ENCODE data around the gene DDX1. TPM values are rescaled to one million over a fixed set of nuclear protein-coding genes. Genes with fewer than 3 reads are reported as not detected.

The DDX1 gene
- total and polyA plus RNA-seq, 2 donors (not counting 1 experiment from before 2014, with no cell fraction given), result 13.2 to 52.6 TPM

DNA sequence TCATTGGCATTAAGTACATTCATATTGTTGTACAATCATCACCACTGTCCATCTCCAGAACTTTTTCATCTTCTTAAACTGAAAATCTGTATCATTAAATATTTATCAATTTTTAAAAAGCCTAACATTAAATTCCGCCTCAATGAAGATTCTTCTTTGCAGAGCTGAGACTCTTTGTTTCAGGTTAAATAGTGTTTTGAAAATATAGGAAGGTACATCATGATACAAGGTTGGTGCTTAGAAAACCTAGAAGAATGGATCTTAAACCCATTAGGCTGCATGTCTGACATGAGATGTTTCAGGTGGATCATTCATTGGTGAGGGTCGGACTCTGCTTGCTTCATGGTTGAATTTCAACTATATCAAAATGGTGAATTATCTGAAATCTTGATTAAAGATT, 30.5 kb downstream of the DDX1 start:
- H3K9ac ChIP-seq (ENCODE audit: low read length), result no peak overlapping the region

DNA sequence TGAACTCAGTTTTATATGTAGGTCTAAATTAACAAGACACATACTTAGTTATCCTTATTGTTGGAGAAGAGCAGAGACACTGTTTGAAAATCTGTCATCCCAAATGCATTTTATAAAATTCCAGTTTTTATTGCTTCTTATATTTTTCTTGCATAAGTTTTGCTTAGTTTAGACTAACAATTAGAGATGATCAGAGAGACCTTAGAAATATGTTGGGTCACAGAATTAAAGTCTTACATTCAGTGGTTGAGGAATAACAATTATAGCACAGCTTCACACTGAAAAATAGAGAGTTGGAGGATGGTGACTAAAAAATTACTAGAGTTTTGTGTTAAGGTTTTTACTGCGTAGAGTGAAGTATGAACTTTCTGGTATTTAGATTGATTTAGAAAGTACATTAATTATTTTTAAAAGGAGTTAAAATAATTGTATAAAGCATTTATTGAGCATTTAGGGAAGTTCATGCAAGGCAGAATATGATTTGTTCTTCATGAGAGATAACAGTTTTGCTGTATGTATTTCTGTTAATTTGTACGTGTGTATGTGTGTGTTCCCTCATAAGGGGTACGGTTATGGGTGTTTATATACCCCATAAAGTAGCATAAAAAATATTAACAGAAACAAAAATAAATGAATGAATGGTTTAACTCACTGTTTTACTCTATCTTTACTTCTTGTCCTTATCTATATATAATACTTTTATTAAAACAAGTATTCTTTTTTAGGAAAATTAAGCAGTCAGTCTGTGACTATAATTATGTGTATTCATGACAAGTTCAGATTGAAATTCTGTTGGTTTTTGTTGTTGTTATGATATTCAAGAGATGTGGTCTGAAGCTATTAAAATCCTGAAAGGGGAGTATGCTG, 31.2 kb downstream of the DDX1 start:
- peaks cover 0 to 2% (median 0%) of the 10 kb centered on the region in 3 donors for H3K9me3 ChIP-seq (ENCODE audit: control extremely low read depth in 1 of 3, control insufficient read depth in 2 of 3, insufficient read depth in 1 of 3, low read length in 2 of 3)
- no peaks in the 10 kb centered on the region for H4K20me1 ChIP-seq (ENCODE audit: control insufficient read depth, insufficient read depth, low read length, poor library complexity, severe bottlenecking)
- H3K9ac ChIP-seq (ENCODE audit: low read length), result no peak overlapping the region
- no peak for TF ChIP-seq EZH2 (IDR thresholded peaks at IDR 0.05; ENCODE audit: borderline replicate concordance, insufficient read depth, low read depth, low read length, poor library complexity, severe bottlenecking)
- TF ChIP-seq, protein P1, sequence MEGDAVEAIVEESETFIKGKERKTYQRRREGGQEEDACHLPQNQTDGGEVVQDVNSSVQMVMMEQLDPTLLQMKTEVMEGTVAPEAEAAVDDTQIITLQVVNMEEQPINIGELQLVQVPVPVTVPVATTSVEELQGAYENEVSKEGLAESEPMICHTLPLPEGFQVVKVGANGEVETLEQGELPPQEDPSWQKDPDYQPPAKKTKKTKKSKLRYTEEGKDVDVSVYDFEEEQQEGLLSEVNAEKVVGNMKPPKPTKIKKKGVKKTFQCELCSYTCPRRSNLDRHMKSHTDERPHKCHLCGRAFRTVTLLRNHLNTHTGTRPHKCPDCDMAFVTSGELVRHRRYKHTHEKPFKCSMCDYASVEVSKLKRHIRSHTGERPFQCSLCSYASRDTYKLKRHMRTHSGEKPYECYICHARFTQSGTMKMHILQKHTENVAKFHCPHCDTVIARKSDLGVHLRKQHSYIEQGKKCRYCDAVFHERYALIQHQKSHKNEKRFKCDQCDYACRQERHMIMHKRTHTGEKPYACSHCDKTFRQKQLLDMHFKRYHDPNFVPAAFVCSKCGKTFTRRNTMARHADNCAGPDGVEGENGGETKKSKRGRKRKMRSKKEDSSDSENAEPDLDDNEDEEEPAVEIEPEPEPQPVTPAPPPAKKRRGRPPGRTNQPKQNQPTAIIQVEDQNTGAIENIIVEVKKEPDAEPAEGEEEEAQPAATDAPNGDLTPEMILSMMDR (IDR thresholded peaks at IDR 0.05), result no peak
- H3K27ac Mint-ChIP-seq, result no peak overlapping the region
- no peaks in the 10 kb centered on the region for H3K27me3 Mint-ChIP-seq
- intact Hi-C loops (cut with micrococcal nuclease), result no loop called here
- no peaks in the 10 kb centered on the region for H3K4me1 ChIP-seq (ENCODE audit: control insufficient read depth in 2 of 2, insufficient read depth in 2 of 2, low read length in 2 of 2)
- H2AFZ ChIP-seq (ENCODE audit: insufficient read depth, low read depth, low read length, poor library complexity, severe bottlenecking), result no peak overlapping the region
- H3K4me1 Mint-ChIP-seq, result no peaks in the 10 kb centered on the region
- H3K4me3 Mint-ChIP-seq, result no peak overlapping the region
- H3K4me3 ChIP-seq (ENCODE audit: control extremely low read depth in 1 of 5, extremely low read depth in 1 of 5, insufficient read depth in 1 of 5, low read depth in 2 of 5, low read length in 4 of 5), result no peak overlapping the region
- no peak for DNase-seq
- no peaks in the 10 kb centered on the region for H3K27me3 ChIP-seq (replicated peaks in 1 of 4; ENCODE audit: control extremely low read depth in 1 of 4, control insufficient read depth in 3 of 4, insufficient read depth in 4 of 4, low read length in 3 of 4)
- no peaks in the 10 kb centered on the region for H3K79me2 ChIP-seq (ENCODE audit: control insufficient read depth, insufficient read depth, low read length)
- CTCF ChIA-PET, result no interaction called here
- WGBS (ENCODE audit: insufficient coverage), result no CpG with 5 or more reads among the region's 3 CpGs
- H3K4me2 ChIP-seq (replicated peaks; ENCODE audit: low read depth, low read length, poor library complexity, severe bottlenecking), result no peak overlapping the region
- POLR2A ChIA-PET, result no interaction called here
- no peak for ATAC-seq (ENCODE audit: low read depth)
- H3K27ac ChIP-seq (ENCODE audit: low read length in 2 of 2), result no peak overlapping the region
- peaks cover 19 to 86% of the 10 kb centered on the region in 2 experiments for H3K36me3 ChIP-seq (replicated peaks in 1 of 2; ENCODE audit: control extremely low read depth in 1 of 2, control insufficient read depth in 1 of 2, extremely low read depth in 1 of 2, insufficient read depth in 2 of 2, low read length in 1 of 2)
- H3K9me3 Mint-ChIP-seq (ENCODE audit: insufficient read depth), result no peaks in the 10 kb centered on the region

More for the DNA sequence above, 30.5 kb downstream of the DDX1 start:
- Histone ChIP-seq H3K4me1 (ENCODE audit: control insufficient read depth in 2 of 2, insufficient read depth in 2 of 2, low read length in 2 of 2) (no peaks in the 10 kb centered on the region), H3K4me3 (ENCODE audit: control extremely low read depth in 1 of 5, extremely low read depth in 1 of 5, insufficient read depth in 1 of 5, low read depth in 2 of 5, low read length in 4 of 5) (no peak overlapping the region), H3K79me2 (ENCODE audit: control insufficient read depth, insufficient read depth, low read length) (no peaks in the 10 kb centered on the region), H3K27me3 (replicated peaks in 1 of 4; ENCODE audit: control extremely low read depth in 1 of 4, control insufficient read depth in 3 of 4, insufficient read depth in 4 of 4, low read length in 3 of 4) (no peaks in the 10 kb centered on the region), H3K9me3 (ENCODE audit: control extremely low read depth in 1 of 3, control insufficient read depth in 2 of 3, insufficient read depth in 1 of 3, low read length in 2 of 3) (peaks cover 0 to 2% (median 0%) of the 10 kb centered on the region in 3 donors), H3K27ac (ENCODE audit: low read length in 2 of 2) (no peak overlapping the region), H3K36me3 (replicated peaks in 1 of 2; ENCODE audit: control extremely low read depth in 1 of 2, control insufficient read depth in 1 of 2, extremely low read depth in 1 of 2, insufficient read depth in 2 of 2, low read length in 1 of 2) (peaks cover 18 to 82% of the 10 kb centered on the region in 2 experiments), H3K4me2 (replicated peaks; ENCODE audit: low read depth, low read length, poor library complexity, severe bottlenecking) (no peak overlapping the region), H2AFZ (ENCODE audit: insufficient read depth, low read depth, low read length, poor library complexity, severe bottlenecking) (no peak overlapping the region), H4K20me1 (ENCODE audit: control insufficient read depth, insufficient read depth, low read length, poor library complexity, severe bottlenecking) (no peaks in the 10 kb centered on the region)
- CTCF ChIA-PET, result no interaction called here
- WGBS (ENCODE audit: insufficient coverage), result no CpG with 5 or more reads among the region's 2 CpGs
- no peak for DNase-seq
- intact Hi-C loops (cut with micrococcal nuclease), result no loop called here
- Mint-ChIP-seq H3K4me1 (no peaks in the 10 kb centered on the region), H3K27me3 (no peaks in the 10 kb centered on the region), H3K9me3 (ENCODE audit: insufficient read depth) (no peaks in the 10 kb centered on the region), H3K27ac (no peak overlapping the region), H3K4me3 (no peak overlapping the region)
- TF ChIP-seq EZH2 (IDR thresholded peaks at IDR 0.05; ENCODE audit: borderline replicate concordance, insufficient read depth, low read depth, low read length, poor library complexity, severe bottlenecking), result no peak
- TF ChIP-seq, protein P1 (IDR thresholded peaks at IDR 0.05), result no peak
- POLR2A ChIA-PET, result no interaction called here
- ATAC-seq (ENCODE audit: low read depth), result no peak
